Spleen (tissue), 7 donors: Measurements from ENCODE around the gene JAKMIP1.

Experiments used
- CTCF ChIP-seq, 11 experiments: fragments of 200-600 bp in 7 of 11; fragments of 450-650 bp in 4 of 11; sonication (generic) in 4 of 11; IDR thresholded peaks in 8 of 11; conservative IDR thresholded peaks in 3 of 11; 1 replicate in 7 of 11; 2 replicates in 4 of 11; pipeline versions ENCODE4 v1.4.0 to v1.8.0; 2016 to 2021; ENCODE audit warnings: antibody characterized with exemption in 11 of 11, inconsistent platforms in 4 of 11, mild to moderate bottlenecking in 1 of 11
- POLR2A ChIP-seq, 3 donors: fragments of 450-650 bp; IDR thresholded peaks; one replicate each; pipeline ENCODE4 v1.5.1; 2017; ENCODE audit warnings: antibody characterized with exemption in 3 of 3, mild to moderate bottlenecking in 1 of 3
- POLR2AphosphoS5 ChIP-seq, 3 donors: sonication (generic); formaldehyde crosslinking; IDR thresholded peaks; one replicate each; pipeline ENCODE4 v1.5.1; 2017; ENCODE audit warnings: antibody characterized with exemption in 3 of 3
- donor health status: DM: no; HTN: no; CAD: no; lungs with moderate emphysema.
- donor health status: DM: no; HTN: no; CAD: no.
- donor health status: DM: no; HTN: no; CAD: no.

DNA sequence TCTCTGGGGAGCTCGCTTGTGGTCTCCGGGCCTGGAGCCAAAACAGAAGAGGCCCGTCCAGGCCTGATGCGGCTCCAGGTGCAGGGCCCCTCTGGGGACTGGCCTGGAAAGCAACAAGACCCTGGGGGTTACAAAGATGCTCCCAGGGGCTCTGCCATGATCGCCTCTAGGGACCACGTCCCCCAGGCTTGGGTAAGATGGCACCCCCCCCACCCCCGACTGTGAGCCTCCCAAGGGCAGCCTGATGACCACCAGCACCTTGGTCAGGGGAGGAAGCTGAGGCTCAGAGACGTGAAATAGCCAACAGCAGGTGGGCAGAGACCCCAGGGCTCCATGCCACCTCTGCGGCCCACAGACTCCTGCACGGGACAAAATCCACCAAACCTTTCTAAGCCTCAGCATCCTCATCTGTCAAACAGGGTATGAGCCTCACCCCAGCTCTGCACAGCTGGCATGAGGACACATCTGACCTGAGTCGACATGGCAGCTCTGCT, 207.5 kb downstream of the JAKMIP1 start:
- TF ChIP-seq CTCF (IDR thresholded peaks at IDR 0.05 in 8 of 11, conservative IDR thresholded peaks at IDR 0.05 in 3 of 11) (no peak), POLR2A (IDR thresholded peaks at IDR 0.05) (no peak), POLR2AphosphoS5 (IDR thresholded peaks at IDR 0.05) (no peak)
